RWPE2 (cell line): ENCODE measurements around the gene HTT.

Experiments
- ATAC-seq: fragments of 200-7000 bp; cut with Tn5 transposase; 3 replicates; pipeline ENCODE4 v1.9.1; 2021; ENCODE audit warnings: low read depth
- DNase-seq: peaks from one replicate; pipeline ENCODE4 v3.0.0-alpha.2; 2020; ENCODE audit warnings: low spot score
- H3K27ac ChIP-seq: fragments of 450-650 bp; 2 replicates; pipeline ENCODE4 v1.5.1; 2017; ENCODE audit warnings: mild to moderate bottlenecking; ENCODE audit not compliant: poor library complexity, severe bottlenecking
- H3K27me3 ChIP-seq: fragments of 250-450 bp; sonication (Bioruptor Pico); 2 replicates; pipeline ENCODE4 v1.5.1; 2021; ENCODE audit warnings: mild to moderate bottlenecking, moderate library complexity; ENCODE audit not compliant: insufficient read depth, poor library complexity, severe bottlenecking
- H3K36me3 ChIP-seq: fragments of 250-450 bp; sonication (Bioruptor Pico); 2 replicates; pipeline ENCODE4 v1.5.1; 2020; ENCODE audit warnings: low read depth, mild to moderate bottlenecking, moderate library complexity
- H3K4me1 ChIP-seq: fragments of 250-450 bp; sonication (Bioruptor Pico); 2 replicates; pipeline ENCODE4 v1.5.1; 2021; ENCODE audit warnings: mild to moderate bottlenecking, moderate library complexity; ENCODE audit not compliant: insufficient read depth, poor library complexity, severe bottlenecking
- H3K4me3 ChIP-seq: fragments of 250-450 bp; sonication (Bioruptor Pico); 2 replicates; pipeline ENCODE4 v1.5.1; 2021; ENCODE audit warnings: mild to moderate bottlenecking, moderate library complexity; ENCODE audit not compliant: severe bottlenecking
- H3K9me3 ChIP-seq: fragments of 250-450 bp; sonication (Bioruptor Pico); 2 replicates; pipeline ENCODE4 v1.5.1; 2021; ENCODE audit warnings: mild to moderate bottlenecking, moderate library complexity; ENCODE audit not compliant: severe bottlenecking
- TF ChIP-seq, protein P1 (sequence below): fragments of 450-650 bp; IDR thresholded peaks from one replicate; pipeline ENCODE4 v1.5.1; 2017; ENCODE audit warnings: mild to moderate bottlenecking, moderate library complexity; ENCODE audit not compliant: poor library complexity, severe bottlenecking

Gene HTT

DNA sequence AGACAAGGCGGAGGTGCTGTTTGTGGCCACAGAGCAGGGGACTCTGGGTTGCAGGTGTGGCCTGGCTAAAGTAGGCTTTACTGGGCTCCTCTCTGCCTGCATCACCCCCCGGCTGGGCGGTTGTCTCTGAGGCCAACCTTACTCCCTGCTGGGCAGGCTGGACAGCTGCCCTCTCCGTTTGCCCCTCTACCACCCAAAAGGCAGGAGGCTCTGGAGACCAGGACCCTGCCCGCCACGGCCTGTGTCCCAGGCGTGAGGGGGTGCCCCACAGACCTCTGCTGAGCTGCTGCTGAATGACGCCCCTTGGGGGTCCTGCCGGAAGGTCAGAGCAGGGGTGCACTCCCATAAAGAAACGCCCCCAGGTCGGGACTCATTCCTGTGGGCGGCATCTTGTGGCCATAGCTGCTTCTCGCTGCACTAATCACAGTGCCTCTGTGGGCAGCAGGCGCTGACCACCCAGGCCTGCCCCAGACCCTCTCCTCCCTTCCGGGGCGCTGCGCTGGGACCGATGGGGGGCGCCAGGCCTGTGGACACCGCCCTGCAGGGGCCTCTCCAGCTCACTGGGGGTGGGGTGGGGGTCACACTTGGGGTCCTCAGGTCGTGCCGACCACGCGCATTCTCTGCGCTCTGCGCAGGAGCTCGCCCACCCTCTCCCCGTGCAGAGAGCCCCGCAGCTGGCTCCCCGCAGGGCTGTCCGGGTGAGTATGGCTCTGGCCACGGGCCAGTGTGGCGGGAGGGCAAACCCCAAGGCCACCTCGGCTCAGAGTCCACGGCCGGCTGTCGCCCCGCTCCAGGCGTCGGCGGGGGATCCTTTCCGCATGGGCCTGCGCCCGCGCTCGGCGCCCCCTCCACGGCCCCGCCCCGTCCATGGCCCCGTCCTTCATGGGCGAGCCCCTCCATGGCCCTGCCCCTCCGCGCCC lies 1.1 kb upstream of the HTT start:
- Histone ChIP-seq H3K9me3 (no peaks in the 10 kb centered on the region), H3K27ac (no peak overlapping the region), H3K27me3 (no peaks in the 10 kb centered on the region), H3K36me3 (no peaks in the 10 kb centered on the region), H3K4me1 (peaks cover 9% of the 10 kb centered on the region), H3K4me3 (peak overlapping the region; percentile 47)
- no peak for DNase-seq
- ATAC-seq = peak; percentile 60
- TF ChIP-seq, protein P1, sequence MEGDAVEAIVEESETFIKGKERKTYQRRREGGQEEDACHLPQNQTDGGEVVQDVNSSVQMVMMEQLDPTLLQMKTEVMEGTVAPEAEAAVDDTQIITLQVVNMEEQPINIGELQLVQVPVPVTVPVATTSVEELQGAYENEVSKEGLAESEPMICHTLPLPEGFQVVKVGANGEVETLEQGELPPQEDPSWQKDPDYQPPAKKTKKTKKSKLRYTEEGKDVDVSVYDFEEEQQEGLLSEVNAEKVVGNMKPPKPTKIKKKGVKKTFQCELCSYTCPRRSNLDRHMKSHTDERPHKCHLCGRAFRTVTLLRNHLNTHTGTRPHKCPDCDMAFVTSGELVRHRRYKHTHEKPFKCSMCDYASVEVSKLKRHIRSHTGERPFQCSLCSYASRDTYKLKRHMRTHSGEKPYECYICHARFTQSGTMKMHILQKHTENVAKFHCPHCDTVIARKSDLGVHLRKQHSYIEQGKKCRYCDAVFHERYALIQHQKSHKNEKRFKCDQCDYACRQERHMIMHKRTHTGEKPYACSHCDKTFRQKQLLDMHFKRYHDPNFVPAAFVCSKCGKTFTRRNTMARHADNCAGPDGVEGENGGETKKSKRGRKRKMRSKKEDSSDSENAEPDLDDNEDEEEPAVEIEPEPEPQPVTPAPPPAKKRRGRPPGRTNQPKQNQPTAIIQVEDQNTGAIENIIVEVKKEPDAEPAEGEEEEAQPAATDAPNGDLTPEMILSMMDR = no peak

DNA sequence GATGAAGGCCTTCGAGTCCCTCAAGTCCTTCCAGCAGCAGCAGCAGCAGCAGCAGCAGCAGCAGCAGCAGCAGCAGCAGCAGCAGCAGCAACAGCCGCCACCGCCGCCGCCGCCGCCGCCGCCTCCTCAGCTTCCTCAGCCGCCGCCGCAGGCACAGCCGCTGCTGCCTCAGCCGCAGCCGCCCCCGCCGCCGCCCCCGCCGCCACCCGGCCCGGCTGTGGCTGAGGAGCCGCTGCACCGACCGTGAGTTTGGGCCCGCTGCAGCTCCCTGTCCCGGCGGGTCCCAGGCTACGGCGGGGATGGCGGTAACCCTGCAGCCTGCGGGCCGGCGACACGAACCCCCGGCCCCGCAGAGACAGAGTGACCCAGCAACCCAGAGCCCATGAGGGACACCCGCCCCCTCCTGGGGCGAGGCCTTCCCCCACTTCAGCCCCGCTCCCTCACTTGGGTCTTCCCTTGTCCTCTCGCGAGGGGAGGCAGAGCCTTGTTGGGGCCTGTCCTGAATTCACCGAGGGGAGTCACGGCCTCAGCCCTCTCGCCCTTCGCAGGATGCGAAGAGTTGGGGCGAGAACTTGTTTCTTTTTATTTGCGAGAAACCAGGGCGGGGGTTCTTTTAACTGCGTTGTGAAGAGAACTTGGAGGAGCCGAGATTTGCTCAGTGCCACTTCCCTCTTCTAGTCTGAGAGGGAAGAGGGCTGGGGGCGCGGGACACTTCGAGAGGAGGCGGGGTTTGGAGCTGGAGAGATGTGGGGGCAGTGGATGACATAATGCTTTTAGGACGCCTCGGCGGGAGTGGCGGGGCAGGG lies 568 bp downstream of the HTT start:
- DNase-seq (peak; percentile 65), ATAC-seq (peak; percentile 37)
- peak overlapping the region; percentile 89 for H3K4me3 ChIP-seq
- TF ChIP-seq, protein P1 = no peak
- H3K27ac ChIP-seq = peak overlapping the region; percentile 71
- H3K9me3 ChIP-seq = no peaks in the 10 kb centered on the region
- H3K27me3 ChIP-seq = no peaks in the 10 kb centered on the region
- no peaks in the 10 kb centered on the region for H3K36me3 ChIP-seq
- peaks cover 9% of the 10 kb centered on the region for H3K4me1 ChIP-seq

DNA sequence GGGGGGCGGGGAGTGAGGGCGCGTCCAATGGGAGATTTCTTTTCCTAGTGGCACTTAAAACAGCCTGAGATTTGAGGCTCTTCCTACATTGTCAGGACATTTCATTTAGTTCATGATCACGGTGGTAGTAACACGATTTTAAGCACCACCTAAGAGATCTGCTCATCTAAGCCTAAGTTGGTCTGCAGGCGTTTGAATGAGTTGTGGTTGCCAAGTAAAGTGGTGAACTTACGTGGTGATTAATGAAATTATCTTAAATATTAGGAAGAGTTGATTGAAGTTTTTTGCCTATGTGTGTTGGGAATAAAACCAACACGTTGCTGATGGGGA lies 1.1 kb downstream of the HTT start:
- H3K36me3 ChIP-seq = no peaks in the 10 kb centered on the region
- peak overlapping the region; percentile 89 for H3K4me3 ChIP-seq
- DNase-seq (no peak), ATAC-seq (no peak)
- no peaks in the 10 kb centered on the region for H3K27me3 ChIP-seq
- TF ChIP-seq, protein P1 = no peak
- H3K27ac ChIP-seq = peak overlapping the region; percentile 71
- H3K9me3 ChIP-seq = no peaks in the 10 kb centered on the region
- H3K4me1 ChIP-seq = peaks cover 9% of the 10 kb centered on the region

DNA sequence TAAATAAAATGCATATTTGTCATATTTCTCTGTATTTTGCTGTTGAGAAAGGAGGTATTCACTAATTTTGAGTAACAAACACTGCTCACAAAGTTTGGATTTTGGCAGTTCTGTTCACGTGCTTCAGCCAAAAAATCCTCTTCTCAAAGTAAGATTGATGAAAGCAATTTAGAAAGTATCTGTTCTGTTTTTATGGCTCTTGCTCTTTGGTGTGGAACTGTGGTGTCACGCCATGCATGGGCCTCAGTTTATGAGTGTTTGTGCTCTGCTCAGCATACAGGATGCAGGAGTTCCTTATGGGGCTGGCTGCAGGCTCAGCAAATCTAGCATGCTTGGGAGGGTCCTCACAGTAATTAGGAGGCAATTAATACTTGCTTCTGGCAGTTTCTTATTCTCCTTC lies 3.3 kb downstream of the HTT start:
- Histone ChIP-seq H3K4me3 (no peak overlapping the region), H3K36me3 (no peaks in the 10 kb centered on the region), H3K4me1 (peaks cover 9% of the 10 kb centered on the region), H3K27me3 (no peaks in the 10 kb centered on the region), H3K9me3 (no peaks in the 10 kb centered on the region), H3K27ac (no peak overlapping the region)
- ATAC-seq (no peak), DNase-seq (no peak)
- TF ChIP-seq, protein P1 = no peak

DNA sequence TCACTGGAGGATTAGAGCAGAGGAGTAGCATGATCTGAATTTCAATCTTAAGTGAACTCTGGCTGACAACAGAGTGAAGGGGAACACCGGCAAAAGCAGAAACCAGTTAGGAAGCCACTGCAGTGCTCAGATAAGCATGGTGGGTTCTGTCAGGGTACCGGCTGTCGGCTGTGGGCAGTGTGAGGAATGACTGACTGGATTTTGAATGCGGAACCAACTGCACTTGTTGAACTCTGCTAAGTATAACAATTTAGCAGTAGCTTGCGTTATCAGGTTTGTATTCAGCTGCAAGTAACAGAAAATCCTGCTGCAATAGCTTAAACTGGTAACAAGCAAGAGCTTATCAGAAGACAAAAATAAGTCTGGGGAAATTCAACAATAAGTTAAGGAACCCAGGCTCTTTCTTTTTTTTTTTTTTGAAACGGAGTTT lies 5.2 kb downstream of the HTT start:
- Histone ChIP-seq H3K4me1 (peaks cover 9% of the 10 kb centered on the region), H3K9me3 (no peaks in the 10 kb centered on the region), H3K36me3 (no peaks in the 10 kb centered on the region), H3K4me3 (no peak overlapping the region), H3K27me3 (no peaks in the 10 kb centered on the region), H3K27ac (no peak overlapping the region)
- DNase-seq (no peak), ATAC-seq (no peak)
- TF ChIP-seq, protein P1 = no peak
